ENCODE results near the gene CAMK2G.

- TF ChIP-seq CTCF (IDR thresholded peaks at IDR 0.05; ENCODE audit: insufficient read depth, low read length, poor library complexity, severe bottlenecking) (no peak), EZH2phosphoT487 (conservative IDR thresholded peaks at IDR 0.05; ENCODE audit: low read length) (no peak)
Observed at GRCh38 chr10:73785211-73785720, 89.1 kb downstream of the CAMK2G start, which contains the start of gene ZSWIM8.

Measured in SU-DHL-6 (cell line).